ENCODE data around the gene DUSP16. TPM values are rescaled to one million over a fixed set of nuclear protein-coding genes. Genes with fewer than 3 reads are reported as not detected.

Gene DUSP16
- 6.0 and 6.5 TPM in 2 replicates for total RNA-seq (ENCODE audit: low replicate concordance)

GRCh38 chr12:12562585-12563261, at the start of gene DUSP16:
Gene DUSP16, minus strand, starts transcription at chr12:12562863. Its CDS starts 41,765 bp downstream, at chr12:12521098.

GRCh38 chr12:12611512-12612306, 49.0 kb upstream of the DUSP16 start, which contains the start of gene CREBL2:
Gene CREBL2, plus strand, starts transcription at chr12:12611876. Its CDS starts 297 bp downstream, at chr12:12612173.

Other genes with a start within 250 kb of the DUSP16 start
- gene MANSC1, start 212.6 kb downstream of the DUSP16 start, total RNA-seq (ENCODE audit: low replicate concordance): 0.47 and 1.8 TPM in 2 replicates
- gene BORCS5, start 205.8 kb downstream of the DUSP16 start, total RNA-seq (ENCODE audit: low replicate concordance): 10.5 and 17.7 TPM in 2 replicates
- 34.8 and 42.1 TPM in 2 replicates for gene CREBL2, start 49.0 kb upstream of the DUSP16 start, total RNA-seq (ENCODE audit: low replicate concordance)
- under 0.01 and 0.08 TPM in 2 replicates for gene GPR19, start 133.3 kb upstream of the DUSP16 start, total RNA-seq (ENCODE audit: low replicate concordance)
- gene CDKN1B, start 154.5 kb upstream of the DUSP16 start, total RNA-seq (ENCODE audit: low replicate concordance): 16.1 and 39.6 TPM in 2 replicates
- 1.3 and 5.9 TPM in 2 replicates for gene APOLD1, start 222.8 kb upstream of the DUSP16 start, total RNA-seq (ENCODE audit: low replicate concordance)

Measured in smooth muscle cell of the coronary artery (primary cell).